C4-2B (cell line): ENCODE results near the gene OLFM1.

Experiments used
- CTCF ChIP-seq: fragments of 450-650 bp; conservative IDR thresholded peaks from 2 replicates; pipeline ENCODE4 v1.5.1; 2017; ENCODE audit warnings: mild to moderate bottlenecking
- ZFX ChIP-seq: fragments of 450-650 bp; IDR thresholded peaks from 2 replicates; pipeline ENCODE4 v1.6.1; 2017

GRCh38 chr9:135119496-135120064, 32.1 kb downstream of the OLFM1 start:
- TF ChIP-seq CTCF (no peak), ZFX (no peak)
